Measurements from ENCODE around the gene GATAD2A.

DNA sequence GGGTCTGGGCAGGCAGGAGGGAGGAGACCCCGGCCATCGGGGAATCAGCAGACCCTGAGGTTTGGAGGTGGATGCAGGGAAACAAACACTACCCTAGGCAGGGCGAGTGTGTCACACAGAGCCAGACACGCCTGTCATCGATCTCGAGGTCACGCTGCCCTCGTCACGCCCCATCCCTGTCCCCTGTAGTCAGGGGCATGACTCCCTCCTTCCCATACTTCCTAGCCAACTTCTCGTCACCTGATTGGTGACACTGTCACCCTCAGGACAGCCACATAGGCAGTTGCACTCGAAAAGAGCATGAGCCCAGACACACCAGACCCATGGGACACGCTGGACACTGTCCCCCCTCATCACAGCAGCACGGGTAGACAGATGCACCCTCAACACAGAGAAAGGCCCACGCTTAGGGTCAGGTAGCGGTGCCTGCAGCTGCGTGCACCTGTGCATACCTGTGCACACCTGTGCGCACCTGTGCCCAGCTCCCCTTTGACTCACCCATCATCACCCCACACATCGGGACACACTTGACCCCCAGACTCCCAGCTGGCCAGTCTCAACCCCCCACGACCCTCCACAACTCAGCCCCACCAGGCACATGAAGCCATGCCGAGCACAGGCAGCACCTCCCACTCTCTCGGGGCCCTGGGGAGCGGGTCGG, 144.5 kb downstream of the GATAD2A start:
- TF ChIP-seq CTCF (conservative IDR thresholded peaks at IDR 0.05 in 1 of 2, IDR thresholded peaks at IDR 0.05 in 1 of 2; ENCODE audit: extremely low read depth in 1 of 2, insufficient read depth in 1 of 2, low read depth in 1 of 2, low read length in 2 of 2): no peak
- no peak for TF ChIP-seq EZH2 (IDR thresholded peaks at IDR 0.05; ENCODE audit: borderline replicate concordance, low read length)

All from mammary epithelial cell (primary cell).